Measurements from ENCODE around the gene ST3GAL5. TPM values are rescaled to one million over a fixed set of nuclear protein-coding genes. Genes with fewer than 3 reads are reported as not detected.

The ST3GAL5 gene
- 10 to 100 TPM; 20.8 to 52.5 (median 29.5) TPM for total RNA-seq

- peak; percentile 73 to 77 for DNase-seq (ENCODE audit: low spot score in 2 of 2)
- H3K9me3 ChIP-seq: no peaks in the 10 kb centered on the region
- peak within 1 kb of the TSS; percentile 77 to 88 (median 82) for H3K4me3 ChIP-seq
- H3K4me1 ChIP-seq: peaks cover 0 to 22% of the 10 kb centered on the region in 2 donors
- H3K27ac ChIP-seq: peak within 1 kb of the TSS; percentile 85 to 90
- H3K27me3 ChIP-seq: no peaks in the 10 kb centered on the region
- no peaks in the 10 kb centered on the region for H3K36me3 ChIP-seq
- TF ChIP-seq CTCF (IDR thresholded peaks at IDR 0.05) (peak in 2 of 3 donors; percentile 16 to 45), POLR2AphosphoS5 (IDR thresholded peaks at IDR 0.05) (peak; percentile 51 to 65 (median 64)), POLR2A (IDR thresholded peaks at IDR 0.05) (no peak)
- intact Hi-C loops (cut with DNase I; ENCODE audit: low total_unique reads): no loop called here
These were observed at the start of gene ST3GAL5 for GRCh38 chr2:85888684-85889626. Gene ST3GAL5, minus strand, starts transcription at chr2:85888990. Its CDS starts 85 bp downstream, at chr2:85888905.

GRCh38 chr2:85938456-85938855 is 49.7 kb upstream of the ST3GAL5 start:
- Histone ChIP-seq H3K4me1 (no peaks in the 10 kb centered on the region), H3K4me3 (no peak overlapping the region), H3K27me3 (no peaks in the 10 kb centered on the region), H3K27ac (no peak overlapping the region), H3K36me3 (no peaks in the 10 kb centered on the region), H3K9me3 (peaks cover 12 to 14% of the 10 kb centered on the region in 2 donors)
- DNase-seq (ENCODE audit: low spot score in 2 of 2): no peak
- intact Hi-C loops (cut with DNase I; ENCODE audit: low total_unique reads): no loop called here
- no peak for TF ChIP-seq POLR2AphosphoS5 (IDR thresholded peaks at IDR 0.05)
- no peak for TF ChIP-seq POLR2A (IDR thresholded peaks at IDR 0.05)
- TF ChIP-seq CTCF (IDR thresholded peaks at IDR 0.05): no peak

GRCh38 chr2:85937069-85937439 is 48.3 kb upstream of the ST3GAL5 start:
- intact Hi-C loops (cut with DNase I; ENCODE audit: low total_unique reads): no loop called here
- no peak overlapping the region for H3K4me3 ChIP-seq
- no peak for DNase-seq (ENCODE audit: low spot score in 2 of 2)
- H3K27ac ChIP-seq: no peak overlapping the region
- no peaks in the 10 kb centered on the region for H3K27me3 ChIP-seq
- H3K36me3 ChIP-seq: no peaks in the 10 kb centered on the region
- H3K9me3 ChIP-seq: peaks cover 3 to 7% of the 10 kb centered on the region in 2 donors
- TF ChIP-seq POLR2A (IDR thresholded peaks at IDR 0.05): no peak
- no peak for TF ChIP-seq CTCF (IDR thresholded peaks at IDR 0.05)
- TF ChIP-seq POLR2AphosphoS5 (IDR thresholded peaks at IDR 0.05): no peak
- no peaks in the 10 kb centered on the region for H3K4me1 ChIP-seq

GRCh38 chr2:85936421-85937068 is 47.8 kb upstream of the ST3GAL5 start:
- Histone ChIP-seq H3K36me3 (no peaks in the 10 kb centered on the region), H3K4me3 (no peak overlapping the region), H3K27me3 (no peaks in the 10 kb centered on the region), H3K9me3 (peaks cover 0 to 2% of the 10 kb centered on the region in 2 donors), H3K4me1 (no peaks in the 10 kb centered on the region), H3K27ac (no peak overlapping the region)
- DNase-seq (ENCODE audit: low spot score in 2 of 2): peak in 1 of 2 donors; percentile 14
- intact Hi-C loops (cut with DNase I; ENCODE audit: low total_unique reads): no loop called here
- TF ChIP-seq POLR2A (IDR thresholded peaks at IDR 0.05) (no peak), CTCF (IDR thresholded peaks at IDR 0.05) (no peak), POLR2AphosphoS5 (IDR thresholded peaks at IDR 0.05) (no peak)
